GM19468 (cell line): ENCODE results near the gene POU3F3.

Experiments
- ATAC-seq: cut with Tn5 transposase; IDR thresholded peaks from one replicate; pipeline ENCODE4 v1.9.1; 2021; ENCODE audit warnings: mild to moderate bottlenecking, moderate library complexity, moderate number of reproducible peaks; ENCODE audit not compliant: unreplicated experiment; ENCODE audit errors: extremely low read depth

POU3F3 gene

GRCh38 chr2:104846786-104847585 is 6.9 kb upstream of the POU3F3 start:
- ATAC-seq = no peak

GRCh38 chr2:104847586-104848160 is 6.2 kb upstream of the POU3F3 start:
- ATAC-seq = no peak

- ATAC-seq = no peak
Measured at GRCh38 chr2:104848526-104848925, 5.4 kb upstream of the POU3F3 start.

- no peak for ATAC-seq
Measured at GRCh38 chr2:104849101-104849500, 4.8 kb upstream of the POU3F3 start.

GRCh38 chr2:104849618-104850141 is 4.2 kb upstream of the POU3F3 start:
- no peak for ATAC-seq

GRCh38 chr2:104850361-104851290 is 3.3 kb upstream of the POU3F3 start:
- no peak for ATAC-seq

- ATAC-seq = no peak
Measured at GRCh38 chr2:104851291-104852089, 2.4 kb upstream of the POU3F3 start.

GRCh38 chr2:104852090-104852666 is 1.7 kb upstream of the POU3F3 start:
- ATAC-seq = no peak

- ATAC-seq = no peak
Measured at GRCh38 chr2:104854498-104855220, 744 bp downstream of the POU3F3 start.

GRCh38 chr2:104855221-104856085 is 1.5 kb downstream of the POU3F3 start:
- no peak for ATAC-seq

- ATAC-seq = no peak
Measured at GRCh38 chr2:104856086-104856972, 2.4 kb downstream of the POU3F3 start.

GRCh38 chr2:104856973-104857261 is 3.0 kb downstream of the POU3F3 start:
- ATAC-seq = no peak

- ATAC-seq = no peak
Measured at GRCh38 chr2:104857262-104858005, 3.5 kb downstream of the POU3F3 start.

- no peak for ATAC-seq
Measured at GRCh38 chr2:104858006-104858978, 4.4 kb downstream of the POU3F3 start.

GRCh38 chr2:104859291-104859765 is 5.4 kb downstream of the POU3F3 start:
- ATAC-seq = no peak
